ENCODE data around the gene MRPS9.
A peak's percentile ranks its signal among the peaks of the same experiment; 100 is the strongest.

The MRPS9 gene

GRCh38 chr2:105037572-105038382, at the start of gene MRPS9:
TSS of gene MRPS9 (plus strand) at chr2:105038069. CDS start at chr2:105038093, 24 bp downstream.
- peak; percentile 78 for DNase-seq

DNA sequence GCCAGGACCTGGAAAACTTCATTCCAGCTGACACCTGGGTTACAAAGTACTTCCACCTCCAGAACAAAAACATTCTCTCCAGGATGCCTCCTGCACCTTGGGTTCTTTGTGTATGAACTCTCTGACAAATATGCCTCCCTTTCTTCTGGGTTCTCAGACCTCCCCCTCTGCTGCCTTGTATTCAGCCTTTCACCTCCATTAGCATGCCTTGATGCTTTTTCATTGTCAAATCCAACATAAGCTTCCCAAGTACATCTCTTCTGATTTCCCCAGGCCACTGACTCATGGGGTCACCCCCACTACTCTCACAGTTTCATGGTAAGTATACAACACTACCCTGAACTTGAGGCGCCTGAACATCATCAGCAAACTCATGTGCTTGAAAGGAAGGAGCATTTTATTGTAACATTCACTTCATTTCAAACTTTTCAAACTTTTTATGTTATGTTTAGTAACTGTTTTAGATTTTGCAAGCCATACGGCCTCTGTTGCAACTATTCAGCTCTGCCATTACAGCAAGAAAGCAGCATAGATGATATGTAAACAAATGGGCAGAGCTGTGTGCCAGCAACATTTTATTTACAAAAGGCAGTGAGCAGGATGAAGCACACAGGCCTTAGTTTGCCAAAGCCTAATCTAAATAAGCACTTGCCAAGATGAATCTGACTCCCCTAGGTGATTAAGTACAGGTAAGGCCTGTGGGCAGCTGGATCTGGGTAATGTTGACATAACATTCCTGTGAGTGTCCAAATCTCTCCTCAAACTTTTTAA, 32.5 kb upstream of the MRPS9 start:
- peak; percentile 22 for DNase-seq

GRCh38 chr2:105007367-105007766, 30.5 kb upstream of the MRPS9 start:
- no peak for DNase-seq

DNA sequence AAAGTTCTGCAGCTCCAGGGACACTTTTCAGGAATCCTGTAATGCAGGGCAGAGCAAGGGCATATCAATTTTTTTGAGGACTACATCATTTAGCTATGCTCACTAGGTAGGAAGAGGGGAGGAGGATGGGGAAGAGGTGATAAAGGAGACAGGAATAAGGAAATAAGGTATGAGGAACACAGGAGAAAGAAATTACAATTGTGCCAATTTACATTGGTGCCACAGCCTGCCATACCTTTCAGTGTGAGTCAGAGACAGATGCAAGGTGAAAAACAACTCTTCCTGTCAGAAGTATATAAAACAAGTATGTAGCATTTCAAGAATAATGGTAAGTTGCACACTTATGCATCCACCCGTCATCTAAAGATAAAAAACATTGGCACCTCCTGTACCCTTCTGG, 5.4 kb upstream of the MRPS9 start:
- no peak for DNase-seq

DNA sequence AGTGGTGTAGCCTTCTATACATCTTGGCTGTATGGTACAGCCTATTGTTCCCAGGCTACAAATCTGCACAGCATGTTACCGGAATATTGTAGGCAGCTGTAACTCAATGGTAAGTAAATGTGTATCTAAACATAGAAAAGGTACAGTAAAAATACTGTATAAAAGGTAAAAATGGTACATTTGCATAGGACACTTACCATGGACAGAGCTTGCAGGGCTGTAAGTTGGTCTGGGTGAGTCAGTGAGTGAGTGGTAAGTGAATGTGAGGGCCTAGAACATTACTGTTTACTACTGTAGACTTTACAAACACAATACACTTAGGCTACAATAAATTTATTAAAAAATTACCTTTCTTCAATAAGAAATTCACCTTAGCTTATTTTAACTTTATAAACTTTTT, 3.7 kb upstream of the MRPS9 start:
- no peak for DNase-seq

- no peak for DNase-seq
These were observed 653 bp downstream of the MRPS9 start for GRCh38 chr2:105038383-105039061.

GRCh38 chr2:105039559-105039958, 1.7 kb downstream of the MRPS9 start:
- no peak for DNase-seq

GRCh38 chr2:105042189-105042588, 4.3 kb downstream of the MRPS9 start:
- no peak for DNase-seq

DNA sequence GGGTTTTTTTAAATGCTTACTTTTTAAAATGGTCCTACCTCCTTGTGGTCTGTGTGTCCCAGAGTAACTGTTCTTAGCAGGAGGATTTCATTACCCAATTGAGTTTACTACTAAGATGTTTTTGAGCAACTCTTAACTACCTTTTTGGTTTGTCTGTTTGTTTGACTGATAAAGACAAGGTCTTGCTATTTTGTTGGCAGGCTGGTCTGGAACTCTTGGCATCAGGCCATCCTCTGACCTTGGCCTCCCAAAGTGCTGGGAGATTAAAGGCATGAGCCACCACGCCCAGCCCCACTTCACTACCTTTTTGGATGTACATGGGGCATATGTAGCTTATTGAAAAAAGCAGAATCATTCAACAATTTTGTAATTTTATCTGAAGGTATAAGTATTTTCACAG, 14.9 kb downstream of the MRPS9 start:
- no peak for DNase-seq

DNA sequence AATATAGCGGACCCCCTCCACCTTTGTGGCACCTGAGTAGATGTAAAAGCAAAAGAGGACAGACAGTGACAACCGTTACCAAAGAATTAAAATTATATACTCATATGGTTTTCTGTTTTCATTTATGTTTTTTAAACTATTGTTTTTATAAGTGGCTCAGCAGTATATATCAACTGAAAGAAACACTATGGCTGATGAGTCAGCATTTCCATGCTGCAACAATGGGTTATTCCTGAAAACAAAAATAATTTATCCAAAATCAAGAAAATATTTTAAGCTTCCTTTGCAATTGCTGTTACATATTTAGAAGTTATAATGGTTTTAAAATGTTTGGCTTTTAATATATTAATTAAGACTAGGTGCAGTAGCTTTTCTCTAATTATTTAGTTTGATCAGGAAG, 17.7 kb downstream of the MRPS9 start:
- DNase-seq: no peak

DNA sequence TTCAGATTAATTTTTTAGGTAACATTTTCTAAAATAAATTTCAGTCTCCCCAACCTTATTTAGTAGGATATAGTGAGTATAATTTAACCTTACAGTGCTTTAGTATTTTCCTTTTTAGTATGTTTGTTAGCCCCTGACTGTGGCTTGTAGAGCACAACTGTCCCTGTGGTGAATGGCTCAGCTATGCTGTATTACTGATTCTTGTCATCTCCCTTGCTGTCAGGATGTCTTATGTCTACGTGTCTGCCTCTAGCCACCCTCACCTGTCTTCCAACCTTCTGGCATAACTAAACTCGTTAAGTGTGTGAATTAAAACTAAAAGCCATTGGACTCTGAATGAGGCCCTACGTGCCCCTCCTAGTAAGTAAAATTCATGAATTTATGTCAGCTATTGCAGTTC, 18.4 kb downstream of the MRPS9 start:
- DNase-seq: no peak

- no peak for DNase-seq
These were observed 19.1 kb downstream of the MRPS9 start for GRCh38 chr2:105057005-105057404.

GRCh38 chr2:105061560-105061959, 23.7 kb downstream of the MRPS9 start:
- DNase-seq: no peak

DNA sequence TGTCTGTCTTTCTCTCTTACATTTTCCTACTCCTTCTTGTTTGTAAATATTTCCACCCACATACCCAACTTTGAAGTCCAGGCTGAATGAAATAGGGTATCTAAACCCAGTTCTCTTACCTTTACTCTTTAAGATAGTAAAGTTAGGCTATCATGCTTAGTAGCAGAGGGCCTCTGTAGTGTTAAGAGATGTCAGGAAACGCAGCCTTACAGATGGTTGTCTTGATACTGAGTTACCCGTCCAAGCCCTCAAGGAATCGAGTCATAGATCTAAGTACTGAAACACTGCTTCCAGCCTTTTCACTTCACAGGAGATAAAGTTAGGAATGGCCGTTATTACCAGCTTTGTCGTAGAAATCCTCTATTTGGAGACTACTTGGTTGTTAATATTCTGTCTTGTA, 24.3 kb downstream of the MRPS9 start:
- DNase-seq: no peak

DNA sequence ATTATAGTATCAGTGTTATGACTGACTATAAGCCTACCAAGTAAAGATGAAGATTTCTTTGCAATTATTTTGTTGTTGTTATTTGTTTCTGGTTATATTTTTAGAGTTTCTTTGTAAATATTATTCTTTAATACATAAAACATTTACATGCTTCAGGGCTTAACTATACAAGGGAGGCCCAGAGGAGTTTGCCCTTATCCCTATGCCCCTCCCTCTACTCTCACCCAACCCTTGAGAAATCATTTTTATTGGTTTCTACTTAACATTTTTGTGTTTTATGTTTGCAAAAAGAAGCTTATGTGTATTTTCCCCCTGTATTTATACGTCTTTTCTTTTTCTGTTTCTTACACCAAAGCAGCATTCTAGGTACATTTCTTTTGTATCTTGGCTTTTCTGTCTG, 30.5 kb downstream of the MRPS9 start:
- DNase-seq: no peak

GRCh38 chr2:105068875-105069274, 31.0 kb downstream of the MRPS9 start:
- no peak for DNase-seq

GRCh38 chr2:105070010-105070865, 32.4 kb downstream of the MRPS9 start:
- no peak for DNase-seq

DNA sequence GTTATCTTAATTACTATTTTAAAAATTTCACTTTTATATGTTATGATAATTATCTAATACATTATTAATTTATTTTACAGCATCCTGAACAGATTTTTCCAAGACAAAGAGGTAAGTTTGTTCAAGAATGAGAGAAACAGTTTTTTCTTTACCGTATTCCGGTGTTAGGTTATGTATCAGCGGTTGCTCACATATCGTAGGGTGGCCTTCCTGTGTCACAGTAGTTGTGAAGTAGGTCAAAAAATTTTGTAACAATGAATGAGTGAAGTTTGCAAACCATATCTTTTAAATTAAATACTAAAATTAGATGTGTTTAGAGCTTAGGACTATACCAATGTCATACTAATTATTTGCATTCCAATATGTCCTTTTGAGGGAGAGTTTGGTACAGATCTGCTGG, 33.5 kb downstream of the MRPS9 start:
- DNase-seq: no peak

DNA sequence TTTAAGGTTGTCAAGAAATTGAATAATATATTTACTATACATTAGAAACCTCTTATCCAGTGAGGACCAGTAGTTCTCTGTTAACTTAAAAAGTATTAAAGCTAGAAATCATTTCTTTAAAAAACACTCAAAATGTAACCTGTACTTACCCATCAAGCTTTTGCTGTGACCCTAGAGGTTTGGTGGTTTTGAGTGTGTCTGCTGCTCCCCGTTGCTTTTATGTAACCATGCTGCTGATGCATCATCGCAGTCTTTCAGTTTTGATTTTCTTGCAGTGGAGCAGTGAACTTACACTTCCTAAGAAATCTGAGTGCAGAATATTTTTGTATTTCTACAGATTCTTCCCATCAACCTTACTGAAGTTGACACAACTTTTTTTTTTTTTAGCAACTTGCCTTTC, 34.2 kb downstream of the MRPS9 start:
- no peak for DNase-seq

- no peak for DNase-seq
These were observed 35.7 kb downstream of the MRPS9 start for GRCh38 chr2:105073591-105073990.

DNA sequence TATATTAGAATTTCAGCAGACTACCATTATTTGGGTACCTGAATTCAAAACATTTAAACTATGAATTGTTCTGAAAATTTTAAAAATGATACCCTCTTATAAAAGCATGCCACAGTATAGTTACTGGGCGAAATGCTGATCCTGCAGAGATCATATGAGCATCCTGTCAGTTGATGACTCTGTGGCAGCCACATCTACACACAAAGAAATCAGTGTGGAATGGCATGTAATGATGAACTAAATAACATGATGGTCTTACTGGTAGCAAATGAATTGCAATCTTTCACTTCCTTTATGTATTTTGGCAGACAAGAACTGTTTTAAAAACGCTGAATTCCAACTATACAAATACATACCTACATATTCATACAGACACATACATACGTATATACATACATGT, 38.3 kb downstream of the MRPS9 start:
- no peak for DNase-seq

DNA sequence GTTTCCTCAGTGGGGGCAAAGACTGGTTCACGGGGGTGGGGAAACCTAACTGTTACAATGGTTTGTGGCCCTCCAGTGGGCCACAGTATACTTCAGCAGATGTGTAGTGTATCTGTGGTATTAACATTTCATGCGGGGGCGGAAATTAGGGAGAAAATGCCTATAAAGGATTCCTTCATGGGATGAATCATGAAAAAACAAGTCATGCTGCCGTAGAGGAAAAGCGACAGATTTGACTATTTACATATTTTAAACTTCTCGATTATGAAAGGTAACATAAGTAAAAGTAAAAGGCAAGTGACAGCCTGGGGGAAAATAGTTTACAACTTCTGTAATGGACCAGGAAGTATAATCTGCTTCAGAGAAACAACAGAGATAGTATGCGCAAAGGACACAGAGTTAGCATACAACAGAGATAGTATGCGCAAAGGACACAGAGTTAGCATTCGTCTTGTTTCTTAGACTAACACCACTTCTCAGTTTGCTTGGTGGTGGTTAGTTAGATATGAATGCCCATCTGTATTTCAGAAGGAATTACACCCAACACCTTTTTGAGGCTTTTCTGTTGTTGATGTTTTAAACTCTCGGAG, 41.1 kb downstream of the MRPS9 start:
- no peak for DNase-seq

Data from NCI-H1417 treated with DMSO at 0.1 percent for 48 hours (cell line).